NCI-H128 (cell line): Measurements from ENCODE around the gene F7.

Experiments used
- DNase-seq: peaks from one replicate; lab custom pipeline; 2025; ENCODE audit not compliant: unreplicated experiment; lab: John Stamatoyannopoulos, UW

The F7 gene

GRCh38 chr13:113116871-113117271 lies 11.3 kb downstream of the F7 start:
- DNase-seq: no peak

GRCh38 chr13:113117335-113117872 lies 11.8 kb downstream of the F7 start:
- DNase-seq: no peak

GRCh38 chr13:113117911-113118260 lies 12.3 kb downstream of the F7 start:
- no peak for DNase-seq

- no peak for DNase-seq
Measured at GRCh38 chr13:113118261-113119021, 12.8 kb downstream of the F7 start.

GRCh38 chr13:113119166-113119821 lies 13.7 kb downstream of the F7 start:
- no peak for DNase-seq

GRCh38 chr13:113119822-113120189 lies 14.2 kb downstream of the F7 start:
- no peak for DNase-seq

- no peak for DNase-seq
Measured at GRCh38 chr13:113120300-113121182, 14.9 kb downstream of the F7 start.

GRCh38 chr13:113121183-113121927 lies 15.8 kb downstream of the F7 start:
- no peak for DNase-seq

GRCh38 chr13:113121928-113122471 lies 16.4 kb downstream of the F7 start:
- DNase-seq: no peak

- DNase-seq: no peak
Measured at GRCh38 chr13:113122550-113123225, 17.1 kb downstream of the F7 start, which contains the start of gene F10. F10 (plus strand) TSS chr13:113122799; CDS start chr13:113122856, 57 bp downstream.

- no peak for DNase-seq
Measured at GRCh38 chr13:113123226-113124201, 17.9 kb downstream of the F7 start.

GRCh38 chr13:113124211-113124970 lies 18.8 kb downstream of the F7 start:
- no peak for DNase-seq

- no peak for DNase-seq
Measured at GRCh38 chr13:113125506-113126264, 20.1 kb downstream of the F7 start.

- DNase-seq: no peak
Measured at GRCh38 chr13:113126265-113127150, 20.9 kb downstream of the F7 start.

- DNase-seq: no peak
Measured at GRCh38 chr13:113129480-113129879, 23.9 kb downstream of the F7 start.
